NCI-H2029 (cell line): ENCODE measurements around the gene ZFAND2A.
"Not testable (repeated sequence)": the region's sequence is repeated elsewhere in the genome, so short reads cannot be mapped to it uniquely, and the experiment has no call there.

Experiments
- DNase-seq: peaks from one replicate; lab custom pipeline; 2025; lab: John Stamatoyannopoulos, UW

The ZFAND2A gene

DNA sequence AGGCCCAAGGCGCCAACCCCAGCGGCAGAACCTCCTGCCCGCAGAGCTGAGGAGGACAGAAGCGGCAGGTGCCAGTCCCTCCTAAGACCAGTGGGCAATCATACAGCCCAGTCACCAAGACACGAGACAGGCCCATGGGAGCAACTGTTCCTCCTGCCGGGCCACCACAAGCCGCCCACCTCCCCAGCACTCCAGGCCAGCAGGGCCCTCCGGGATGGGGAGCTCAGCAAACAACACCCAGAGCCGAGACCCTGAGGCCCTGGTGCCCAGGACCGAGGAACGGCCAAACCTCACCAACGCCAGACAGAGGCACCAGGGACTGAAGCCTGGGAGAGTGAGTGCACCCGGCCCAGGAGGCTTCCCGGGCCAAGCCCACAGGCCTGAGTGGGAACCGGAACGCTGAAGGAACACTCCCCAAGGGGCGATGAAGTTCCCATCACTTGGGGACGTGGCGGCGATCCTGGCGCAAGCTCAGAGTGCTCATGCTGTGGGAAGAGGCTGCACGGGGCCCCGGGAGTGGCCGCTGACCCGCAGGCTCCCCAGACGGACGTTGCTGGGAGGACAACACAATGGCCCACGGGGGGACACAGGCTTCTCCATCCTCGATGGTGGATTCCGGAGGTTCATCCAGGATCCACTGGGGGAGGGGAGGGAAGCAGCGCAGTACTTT, 37.0 kb downstream of the ZFAND2A start:
- DNase-seq: no peak

DNA sequence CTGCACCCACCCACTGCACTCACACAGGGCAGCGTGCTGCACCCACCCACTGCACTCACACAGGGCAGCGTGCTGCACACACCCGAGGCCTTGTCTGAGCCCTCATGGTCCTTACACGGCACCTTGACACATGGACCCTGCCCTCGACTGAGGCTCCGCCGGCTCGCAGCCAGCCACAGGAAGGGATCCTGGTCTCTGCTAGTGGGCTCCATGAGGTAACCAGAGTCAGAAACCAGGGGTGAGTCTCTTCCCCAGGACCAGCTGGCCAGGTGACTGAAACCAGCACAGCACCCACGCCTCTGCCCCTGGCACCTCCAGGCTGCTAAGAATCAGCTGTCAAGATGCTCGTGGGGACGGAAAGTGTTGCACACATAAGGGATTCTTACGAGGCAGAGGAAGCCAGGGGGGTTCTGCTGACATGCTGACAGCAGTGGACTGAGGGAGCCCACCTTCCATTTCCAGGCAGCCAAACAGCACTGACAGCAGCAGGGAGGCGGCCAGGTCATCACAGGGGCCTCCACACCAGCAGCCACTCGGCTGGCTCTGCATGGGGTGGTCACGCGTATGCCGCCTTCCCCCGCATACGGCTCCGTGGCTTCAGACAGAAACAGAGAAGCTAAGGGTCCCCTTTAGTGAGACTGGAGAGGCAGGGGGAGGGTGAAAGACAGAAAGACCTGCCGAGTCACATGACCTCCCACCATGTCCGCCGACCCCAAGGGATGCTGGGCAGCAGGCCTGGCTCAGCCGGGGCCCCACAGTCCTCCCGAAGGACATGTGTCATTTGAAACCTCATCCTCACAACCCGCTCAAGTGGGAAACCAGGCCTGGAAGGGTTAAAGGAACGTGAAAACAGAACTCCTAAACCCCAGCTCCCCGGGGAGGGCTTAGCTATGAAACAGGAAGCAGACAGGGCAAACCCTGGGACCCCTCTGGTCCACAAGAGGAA, 37.8 kb downstream of the ZFAND2A start:
- no peak for DNase-seq

DNA sequence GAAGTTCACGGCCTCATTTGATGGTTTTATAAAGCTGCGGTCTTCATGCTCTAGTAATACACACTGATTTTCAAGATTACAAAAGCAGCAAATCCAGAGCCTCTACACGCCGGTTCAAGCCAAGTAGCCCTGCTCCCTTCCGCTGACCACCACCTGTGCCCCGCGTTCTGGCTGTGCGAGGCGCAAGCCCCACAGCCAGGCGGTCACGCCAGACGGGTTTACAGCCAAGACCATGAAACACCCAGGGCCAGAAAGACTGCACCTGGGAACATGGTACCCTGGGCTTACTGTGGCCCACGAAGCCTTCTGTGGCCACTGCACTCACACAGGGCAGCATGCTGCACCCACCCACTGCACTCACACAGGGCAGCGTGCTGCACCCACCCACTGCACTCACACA, 38.5 kb downstream of the ZFAND2A start:
- DNase-seq: no peak

DNA sequence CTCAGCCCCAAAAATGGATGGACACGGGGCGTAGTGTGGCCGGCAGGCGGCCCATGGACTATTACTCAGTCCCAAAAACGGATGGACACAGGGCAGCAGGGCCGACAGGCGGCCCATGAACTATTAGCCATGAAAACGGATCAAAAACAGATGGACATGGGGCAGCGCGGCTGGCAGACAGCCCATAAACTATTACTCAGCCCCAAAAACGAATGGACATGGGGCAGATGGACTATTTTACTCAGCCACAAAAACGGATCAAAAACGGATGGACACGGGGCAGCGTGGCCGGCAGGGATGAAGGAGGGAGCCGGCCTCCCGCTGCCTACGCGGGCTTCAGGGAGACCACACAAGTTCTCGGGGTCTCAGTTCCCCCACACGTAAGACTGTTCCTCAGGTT, 39.2 kb downstream of the ZFAND2A start:
- DNase-seq: no peak

DNA sequence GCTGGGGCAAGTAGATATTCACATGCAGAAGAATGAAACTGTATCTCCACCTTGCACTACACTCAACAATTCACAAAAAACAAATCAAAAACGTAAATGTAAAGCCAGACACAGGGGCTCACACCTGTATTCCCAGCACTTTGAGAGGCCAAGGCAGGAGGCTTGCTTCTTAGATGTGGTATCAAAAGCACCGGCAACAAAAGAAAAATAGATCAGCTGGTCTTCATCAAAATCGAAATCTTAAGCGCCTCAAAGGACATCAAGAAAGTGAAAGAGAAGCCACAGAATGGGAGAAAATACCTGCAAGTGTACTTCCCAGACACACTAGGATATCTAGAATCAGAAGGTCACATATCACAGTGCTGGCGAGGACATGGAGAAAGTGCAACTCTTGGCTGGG, 40.8 kb downstream of the ZFAND2A start:
- DNase-seq: no peak

DNA sequence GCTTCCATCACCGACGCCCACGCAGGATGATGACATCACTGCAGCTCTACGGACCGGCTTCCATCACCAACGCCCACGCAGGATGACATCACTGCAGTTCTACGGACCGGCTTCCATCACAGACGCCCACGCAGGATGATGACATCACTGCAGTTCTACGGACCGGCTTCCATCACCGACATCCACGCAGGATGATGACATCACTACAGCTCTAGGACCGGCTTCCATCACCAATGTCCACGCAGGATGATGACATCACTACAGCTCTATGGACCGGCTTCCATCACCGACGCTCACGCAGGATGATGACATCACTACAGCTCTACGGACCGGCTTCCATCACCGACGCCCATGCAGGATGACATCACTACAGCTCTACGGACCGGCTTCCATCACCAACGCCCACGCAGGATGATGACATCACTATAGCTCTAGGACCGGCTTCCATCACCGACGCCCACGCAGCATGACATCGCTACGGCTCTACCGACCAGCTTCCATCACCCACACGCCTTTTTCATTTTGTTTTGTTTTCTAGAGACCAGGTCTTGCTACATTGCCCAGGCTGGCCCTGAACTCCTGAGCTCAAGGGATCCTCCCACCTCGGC, 42.6 kb downstream of the ZFAND2A start:
- DNase-seq: no peak

DNA sequence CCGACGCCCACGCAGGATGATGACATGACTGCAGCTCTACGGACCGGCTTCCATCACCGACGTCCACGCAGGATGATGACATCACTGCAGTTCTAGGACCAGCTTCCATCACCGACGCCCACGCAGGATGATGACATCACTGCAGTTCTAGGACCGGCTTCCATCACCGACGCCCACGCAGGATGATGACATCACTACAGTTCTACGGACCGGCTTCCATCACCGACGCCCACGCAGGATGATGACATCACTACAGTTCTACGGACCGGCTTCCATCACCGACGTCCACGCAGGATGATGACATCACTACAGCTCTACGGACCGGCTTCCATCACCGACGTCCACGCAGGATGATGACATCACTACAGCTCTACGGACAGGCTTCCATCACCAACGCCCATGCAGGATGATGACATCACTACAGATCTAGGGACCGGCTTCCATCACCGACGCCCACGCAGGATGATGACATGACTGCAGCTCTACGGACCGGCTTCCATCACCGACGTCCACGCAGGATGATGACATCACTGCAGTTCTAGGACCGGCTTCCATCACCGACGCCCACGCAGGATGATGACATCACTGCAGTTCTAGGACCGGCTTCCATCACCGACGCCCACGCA, 43.5 kb downstream of the ZFAND2A start:
- DNase-seq: not testable (repeated sequence)

DNA sequence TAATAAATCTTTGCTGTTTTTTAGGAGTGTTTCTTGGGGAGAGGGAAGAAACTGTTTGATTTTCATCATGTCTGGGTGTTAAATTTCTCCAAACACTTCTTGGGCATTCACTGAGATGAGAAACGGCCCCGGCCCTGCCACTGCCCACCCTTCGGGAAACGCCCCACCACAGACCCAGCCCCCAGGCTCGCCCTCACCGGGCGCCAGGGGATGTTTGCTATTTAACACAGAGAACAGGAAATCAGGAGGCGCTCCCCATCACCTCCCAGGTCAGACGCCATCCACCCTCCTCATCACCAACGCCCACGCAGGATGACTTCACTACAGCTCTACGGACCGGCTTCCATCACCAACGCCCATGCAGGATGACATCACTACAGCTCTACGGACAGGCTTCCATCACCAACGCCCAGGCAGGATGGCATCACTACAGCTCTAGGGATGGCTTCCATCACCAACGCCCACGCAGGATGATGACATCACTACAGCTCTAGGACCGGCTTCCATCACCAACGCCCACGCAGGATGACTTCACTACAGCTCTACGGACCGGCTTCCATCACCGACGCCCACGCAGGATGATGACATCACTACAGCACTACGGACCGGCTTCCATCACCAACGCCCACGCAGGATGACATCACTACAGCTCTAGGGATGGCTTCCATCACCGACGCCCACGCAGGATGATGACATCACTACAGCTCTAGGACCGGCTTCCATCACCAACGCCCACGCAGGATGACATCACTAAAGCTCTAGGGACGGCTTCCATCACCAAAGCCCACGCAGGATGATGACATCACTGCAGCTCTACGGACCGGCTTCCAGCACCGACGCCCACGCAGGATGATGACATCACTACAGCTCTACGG, 44.6 kb downstream of the ZFAND2A start:
- not testable (repeated sequence) for DNase-seq

DNA sequence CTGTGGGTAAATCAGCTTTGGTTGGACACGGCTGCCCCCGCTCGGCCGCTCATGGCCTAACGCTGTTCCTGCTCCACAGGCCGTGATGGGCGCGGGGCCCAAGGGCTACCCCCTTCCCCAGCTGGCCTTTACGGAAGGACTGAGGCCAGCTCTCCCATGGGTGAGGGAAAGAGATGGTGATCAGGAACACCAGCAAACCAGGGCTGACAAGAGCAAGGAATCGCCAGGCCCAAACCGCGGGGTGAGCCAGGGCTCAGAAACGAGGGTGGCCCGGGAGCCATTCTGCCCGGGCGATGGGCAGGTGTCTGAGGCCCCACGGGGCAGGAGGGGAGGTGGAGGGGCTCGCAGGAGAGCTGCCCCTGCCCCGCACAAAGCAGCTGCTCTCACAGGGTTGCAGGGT, 45.5 kb downstream of the ZFAND2A start:
- DNase-seq: no peak

DNA sequence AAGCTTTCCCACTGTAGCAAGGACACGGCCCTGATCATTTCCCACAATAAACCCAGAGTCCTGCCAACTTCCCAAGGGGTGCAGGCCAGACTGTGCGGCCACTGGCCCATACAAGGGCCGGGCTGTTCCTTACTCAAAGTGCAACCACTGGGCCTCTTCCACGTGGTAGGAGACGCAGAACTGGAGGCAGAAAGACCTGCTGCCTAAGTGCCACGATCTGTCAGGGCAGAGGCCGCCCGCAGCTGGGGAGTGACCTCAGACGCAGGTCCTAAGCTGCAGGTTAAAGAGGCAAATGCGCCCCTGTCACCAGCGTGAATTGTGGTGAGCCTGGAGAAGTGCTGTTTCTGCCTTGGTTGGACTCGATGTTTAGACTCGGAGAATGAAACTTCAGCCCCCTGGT, 45.9 kb downstream of the ZFAND2A start:
- DNase-seq: no peak

DNA sequence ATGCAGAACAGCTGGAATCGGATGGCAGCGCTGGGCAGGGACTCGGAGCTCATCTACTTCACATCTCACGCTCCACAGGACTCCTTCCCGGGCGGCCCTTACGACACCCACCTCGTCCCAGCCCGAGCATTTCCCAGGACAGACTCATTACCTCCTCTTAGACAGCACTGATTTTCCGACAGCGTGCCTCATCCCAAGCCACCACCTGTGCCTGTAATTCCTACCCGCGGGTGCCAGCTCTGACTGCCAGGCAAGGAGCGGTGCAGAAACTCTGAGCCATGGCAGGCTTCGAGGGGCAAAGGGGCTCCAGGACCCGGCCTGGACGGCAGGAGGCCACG, 46.5 kb downstream of the ZFAND2A start:
- DNase-seq: no peak

DNA sequence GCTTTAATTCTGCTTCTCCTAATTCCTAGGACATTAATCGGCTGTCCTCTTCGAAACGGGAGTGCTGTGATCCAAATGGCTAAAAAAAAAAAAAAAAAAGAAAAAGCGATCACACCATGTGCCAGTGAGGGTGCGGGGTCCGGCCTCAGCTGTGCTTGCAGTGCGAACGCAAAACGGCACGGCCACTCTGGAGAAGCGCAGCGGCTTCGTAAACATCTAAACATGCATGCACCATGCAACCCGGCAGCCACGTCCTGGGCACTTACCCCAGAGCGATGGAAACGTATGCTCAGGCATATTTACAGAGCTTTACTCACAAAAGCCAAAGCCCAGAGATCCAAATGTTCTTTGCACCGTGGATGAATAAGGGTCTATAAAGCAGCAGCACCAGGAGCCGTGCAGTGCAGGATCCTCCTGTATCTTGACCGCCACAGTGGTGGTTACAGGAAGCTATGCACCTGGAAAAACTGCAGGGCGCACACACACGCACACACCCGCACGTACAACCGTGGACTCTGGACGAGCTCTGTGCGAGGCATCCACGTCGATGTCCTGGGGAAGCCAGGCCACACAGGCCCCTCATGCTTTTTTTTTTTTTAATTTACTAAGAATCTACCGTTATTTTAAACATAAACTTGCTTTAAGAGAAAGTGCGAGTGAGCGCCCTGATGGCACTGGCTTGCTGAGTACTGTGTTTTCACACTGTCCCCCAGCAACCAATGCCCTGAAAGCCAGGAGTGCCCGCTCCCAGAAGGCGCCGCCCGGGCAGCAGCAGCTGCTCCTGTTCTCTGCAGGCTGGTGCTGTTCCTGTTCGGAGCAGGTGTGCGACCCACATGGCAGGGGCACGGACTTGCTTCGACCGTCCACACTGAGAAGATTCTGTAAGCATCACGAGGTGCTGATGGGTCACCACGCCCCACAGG, 47.1 kb downstream of the ZFAND2A start:
- no peak for DNase-seq

DNA sequence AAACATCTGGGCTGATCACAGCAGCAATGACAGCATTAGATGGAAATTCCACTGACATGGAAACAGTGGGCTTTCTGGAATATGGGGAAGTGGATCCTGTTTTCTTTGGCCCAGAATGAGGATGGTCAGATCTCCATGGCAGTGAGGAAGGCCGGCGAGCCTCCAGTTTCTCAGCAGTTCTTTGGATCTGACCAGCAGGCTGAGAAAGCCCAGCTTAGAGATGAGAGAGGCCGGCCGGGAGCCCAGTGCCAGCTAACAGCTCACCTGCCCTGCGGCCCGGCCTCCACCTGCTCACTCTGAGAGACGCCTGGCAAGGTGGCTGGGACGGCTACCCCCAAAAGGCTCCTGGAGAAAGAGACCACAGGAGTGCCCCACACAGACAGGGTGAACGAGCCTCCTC, 47.9 kb downstream of the ZFAND2A start:
- DNase-seq: no peak

DNA sequence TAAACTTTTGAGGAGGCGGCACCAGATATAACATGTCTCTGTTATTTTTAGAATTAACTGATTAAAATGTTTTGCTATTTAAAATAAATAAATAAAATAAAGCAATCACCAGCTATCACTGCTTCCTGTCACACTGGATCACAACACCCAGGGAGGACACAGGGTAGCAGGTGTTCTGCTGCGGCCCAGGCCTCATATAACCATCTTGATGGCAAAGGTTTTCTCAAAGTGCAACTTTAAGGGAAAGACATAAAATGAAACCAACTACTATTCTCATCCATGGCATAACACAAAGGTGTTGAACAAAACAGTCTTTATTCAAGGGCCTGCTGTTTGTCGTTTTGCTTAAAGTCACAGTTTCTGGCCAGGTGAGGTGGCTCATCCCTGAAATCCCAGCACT, 48.8 kb downstream of the ZFAND2A start:
- no peak for DNase-seq

DNA sequence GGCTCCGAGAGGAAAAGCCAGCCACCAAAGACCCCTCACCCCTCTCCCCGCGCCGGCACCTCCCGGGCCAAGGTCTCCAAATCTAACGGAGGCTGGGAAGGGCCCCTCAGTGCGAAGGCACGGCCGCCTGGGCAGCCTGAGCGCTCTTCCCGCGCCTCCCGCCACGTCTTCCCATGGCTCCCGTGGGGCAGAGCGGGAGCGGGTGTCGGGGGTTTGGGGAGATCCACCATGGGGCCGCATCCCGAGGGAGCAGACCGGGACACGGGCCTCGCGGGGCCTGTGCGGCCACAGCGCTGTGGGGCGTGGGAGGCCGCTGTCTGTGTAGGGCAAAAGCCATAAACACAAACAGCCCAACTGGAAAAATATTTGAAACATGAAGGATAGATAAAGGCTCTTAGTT, 49.6 kb downstream of the ZFAND2A start:
- no peak for DNase-seq

DNA sequence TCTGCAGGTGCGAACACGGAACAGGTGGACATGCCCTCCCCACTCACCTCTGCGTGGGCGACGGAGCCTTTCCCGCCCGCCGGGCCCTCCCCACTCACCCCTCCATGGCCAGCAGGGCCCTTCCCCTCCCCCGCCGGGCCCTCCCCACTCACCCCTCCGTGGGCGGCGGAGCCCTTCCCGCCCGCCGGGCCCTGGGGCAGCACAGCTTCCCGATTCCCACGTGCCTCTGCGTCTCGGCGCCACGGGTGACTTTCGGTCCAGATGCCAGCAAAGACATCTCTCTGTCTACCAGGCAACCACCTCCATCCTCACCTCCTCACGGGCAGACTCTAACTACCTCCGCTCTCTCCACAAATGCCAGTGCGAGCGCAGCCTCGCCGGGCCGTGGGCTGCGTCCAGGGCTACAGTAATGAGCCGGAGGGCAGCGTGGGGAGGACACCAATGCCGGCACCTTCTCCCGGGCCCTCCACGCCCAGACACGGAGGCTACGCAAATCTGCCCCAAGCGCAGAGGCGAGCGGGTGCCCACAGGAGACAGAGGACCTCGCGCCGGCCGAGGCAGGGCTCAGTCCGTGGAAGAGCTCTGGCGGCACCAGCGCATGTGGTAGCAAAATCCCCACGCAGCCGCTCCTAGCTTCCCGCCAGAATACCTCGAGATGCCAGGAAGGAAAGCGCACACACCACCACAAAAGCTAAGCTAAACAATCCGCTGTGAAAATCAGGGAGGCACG, 50.2 kb downstream of the ZFAND2A start:
- DNase-seq: no peak

DNA sequence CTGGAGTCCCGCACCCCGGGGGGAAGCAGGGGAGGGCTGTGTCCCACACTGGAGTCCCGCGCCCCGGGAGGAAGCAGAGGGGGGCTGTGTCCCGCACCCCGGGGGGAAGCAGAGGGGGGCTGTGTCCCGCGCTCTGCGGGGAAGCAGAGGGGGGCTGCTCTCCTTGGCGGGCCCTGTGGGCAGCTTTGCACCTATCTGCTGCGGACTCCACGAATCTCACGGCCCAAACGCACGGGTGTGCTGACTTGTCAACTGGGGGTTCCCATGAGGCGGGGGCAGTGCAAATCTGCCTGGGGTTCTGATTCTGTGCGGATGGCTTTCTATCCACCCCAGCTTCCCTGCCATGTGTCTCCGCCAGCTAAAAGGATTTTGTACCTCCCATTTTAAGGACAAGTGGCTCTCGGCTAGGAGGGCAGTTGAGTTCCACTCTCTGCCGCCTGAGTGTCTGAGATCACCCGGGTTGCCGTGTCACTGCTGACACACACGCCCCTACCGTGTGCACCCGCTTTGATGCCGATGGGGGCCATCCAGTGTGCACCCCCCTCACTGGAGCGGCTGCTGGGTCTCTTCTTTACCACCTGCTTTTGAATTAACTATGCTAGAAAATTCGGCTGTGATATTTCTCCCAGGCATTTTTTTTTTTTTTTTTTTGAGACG, 51.6 kb downstream of the ZFAND2A start:
- no peak for DNase-seq

DNA sequence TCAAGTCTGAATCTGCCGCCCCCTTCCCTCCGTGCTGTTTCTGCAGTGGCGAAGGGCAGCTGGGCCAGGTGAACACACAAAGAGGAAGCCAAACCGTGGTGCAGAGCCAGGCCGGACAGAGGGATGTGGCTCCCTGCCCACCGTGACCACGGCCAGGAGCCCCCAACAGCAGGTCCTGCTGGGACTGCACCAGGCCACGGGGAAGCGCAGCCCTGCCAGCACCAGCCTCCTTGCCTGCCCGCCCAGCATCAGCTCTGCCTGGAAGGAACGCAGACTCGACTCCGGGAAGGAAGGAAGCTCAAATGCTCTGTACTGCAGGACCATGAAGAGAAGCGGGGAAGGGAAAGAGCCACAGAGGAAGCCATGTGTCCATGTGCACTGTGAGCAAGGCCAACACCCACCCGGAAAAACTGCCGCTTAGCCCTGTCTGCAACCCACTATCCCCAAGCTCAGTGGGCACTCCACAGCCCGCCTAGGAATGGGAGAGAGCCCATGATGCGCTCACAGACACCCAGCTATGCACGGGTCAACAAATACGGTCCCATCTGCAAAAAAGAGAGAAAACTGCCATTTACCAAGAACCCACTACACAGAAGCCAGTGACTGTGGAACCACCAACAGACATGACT, 53.1 kb downstream of the ZFAND2A start:
- no peak for DNase-seq
